IPS-18c (cell line): ENCODE results near the gene MORF4L1.
"Not testable (repeated sequence)": the region's sequence is repeated elsewhere in the genome, so short reads cannot be mapped to it uniquely, and the experiment has no call there.

Experiments
- H3K4me3 ChIP-seq: 2 replicates; pipeline ENCODE4 v1.7.0; 2013; ENCODE audit warnings: low read depth, mild to moderate bottlenecking, low read length, moderate library complexity; ENCODE audit not compliant: insufficient read depth
- H3K9me3 ChIP-seq: one replicate; pipeline ENCODE4 v1.6.1; 2013; ENCODE audit warnings: mild to moderate bottlenecking, low read length, moderate library complexity; ENCODE audit not compliant: control insufficient read depth, insufficient read depth

The MORF4L1 gene

GRCh38 chr15:78913012-78913411 is 40.3 kb downstream of the MORF4L1 start:
- Histone ChIP-seq H3K4me3 (no peak overlapping the region), H3K9me3 (no peaks in the 10 kb centered on the region)

GRCh38 chr15:78914027-78914764 is 41.5 kb downstream of the MORF4L1 start:
- no peaks in the 10 kb centered on the region for H3K9me3 ChIP-seq
- H3K4me3 ChIP-seq = no peak overlapping the region

GRCh38 chr15:78915341-78916087 is 42.8 kb downstream of the MORF4L1 start:
- no peak overlapping the region for H3K4me3 ChIP-seq

GRCh38 chr15:78916088-78916487 is 43.4 kb downstream of the MORF4L1 start:
- H3K4me3 ChIP-seq = no peak overlapping the region
- no peaks in the 10 kb centered on the region for H3K9me3 ChIP-seq

More at GRCh38 chr15:78915341-78916087, 42.8 kb downstream of the MORF4L1 start:
- no peaks in the 10 kb centered on the region for H3K9me3 ChIP-seq

- no peaks in the 10 kb centered on the region for H3K9me3 ChIP-seq
- no peak overlapping the region for H3K4me3 ChIP-seq
Observed at GRCh38 chr15:78917888-78918287, 45.2 kb downstream of the MORF4L1 start.

- no peak overlapping the region for H3K4me3 ChIP-seq
- H3K9me3 ChIP-seq = no peaks in the 10 kb centered on the region
Observed at GRCh38 chr15:78921517-78921916, 48.8 kb downstream of the MORF4L1 start.

GRCh38 chr15:78921940-78922339 is 49.2 kb downstream of the MORF4L1 start:
- H3K9me3 ChIP-seq = no peaks in the 10 kb centered on the region
- no peak overlapping the region for H3K4me3 ChIP-seq

- Histone ChIP-seq H3K9me3 (no peaks in the 10 kb centered on the region), H3K4me3 (no peak overlapping the region)
Observed at GRCh38 chr15:78922527-78922926, 49.8 kb downstream of the MORF4L1 start.

GRCh38 chr15:78923015-78923414 is 50.3 kb downstream of the MORF4L1 start:
- Histone ChIP-seq H3K4me3 (no peak overlapping the region), H3K9me3 (no peaks in the 10 kb centered on the region)

GRCh38 chr15:78923480-78924360 is 51.0 kb downstream of the MORF4L1 start:
- no peak overlapping the region for H3K4me3 ChIP-seq

GRCh38 chr15:78925076-78925624 is 52.5 kb downstream of the MORF4L1 start:
- Histone ChIP-seq H3K4me3 (no peak overlapping the region), H3K9me3 (no peaks in the 10 kb centered on the region)

More at GRCh38 chr15:78923480-78924360, 51.0 kb downstream of the MORF4L1 start:
- H3K9me3 ChIP-seq = no peaks in the 10 kb centered on the region

GRCh38 chr15:78925956-78926743 is 53.5 kb downstream of the MORF4L1 start:
- Histone ChIP-seq H3K4me3 (no peak overlapping the region), H3K9me3 (no peaks in the 10 kb centered on the region)

- no peaks in the 10 kb centered on the region for H3K9me3 ChIP-seq
- no peak overlapping the region for H3K4me3 ChIP-seq
Observed at GRCh38 chr15:78927077-78927790, 54.5 kb downstream of the MORF4L1 start.

GRCh38 chr15:78928176-78928575 is 55.5 kb downstream of the MORF4L1 start:
- H3K4me3 ChIP-seq, H3K9me3 ChIP-seq: not testable (repeated sequence)

GRCh38 chr15:78928616-78929093 is 56.0 kb downstream of the MORF4L1 start:
- Histone ChIP-seq H3K4me3 (no peak overlapping the region), H3K9me3 (no peaks in the 10 kb centered on the region)
